ENCODE results near the gene PTRH1.

DNA sequence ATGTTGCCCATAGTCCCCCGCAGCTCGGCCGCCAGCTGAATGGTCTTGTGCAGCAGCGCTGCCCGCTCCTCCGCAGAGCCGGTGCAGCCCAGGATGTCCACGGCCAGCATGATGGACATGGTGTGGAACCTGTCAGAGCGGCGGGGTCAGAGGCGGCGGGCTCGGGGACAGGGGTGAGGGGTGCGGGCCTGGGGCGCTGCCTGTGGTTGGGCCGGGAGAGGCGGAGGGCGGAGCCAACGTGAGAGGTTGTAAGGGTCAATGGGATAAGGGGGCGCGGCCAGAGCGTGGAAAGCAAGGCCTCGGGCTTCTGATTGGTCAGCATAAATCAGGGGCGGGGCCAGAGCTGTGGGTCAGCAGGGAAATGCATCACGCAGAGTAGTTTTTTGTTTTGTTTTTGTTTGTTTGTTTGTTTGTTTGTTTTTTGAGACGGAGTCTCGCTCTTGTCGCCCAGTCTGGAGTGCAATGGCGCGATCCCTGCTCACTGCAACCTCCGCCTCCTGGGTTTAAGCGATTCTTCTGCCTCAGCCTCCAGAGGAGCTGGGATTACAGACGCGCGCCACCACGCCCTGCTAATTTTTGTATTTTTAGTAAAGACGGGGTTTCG, 26.5 kb upstream of the PTRH1 start:
- TF ChIP-seq, protein P1, sequence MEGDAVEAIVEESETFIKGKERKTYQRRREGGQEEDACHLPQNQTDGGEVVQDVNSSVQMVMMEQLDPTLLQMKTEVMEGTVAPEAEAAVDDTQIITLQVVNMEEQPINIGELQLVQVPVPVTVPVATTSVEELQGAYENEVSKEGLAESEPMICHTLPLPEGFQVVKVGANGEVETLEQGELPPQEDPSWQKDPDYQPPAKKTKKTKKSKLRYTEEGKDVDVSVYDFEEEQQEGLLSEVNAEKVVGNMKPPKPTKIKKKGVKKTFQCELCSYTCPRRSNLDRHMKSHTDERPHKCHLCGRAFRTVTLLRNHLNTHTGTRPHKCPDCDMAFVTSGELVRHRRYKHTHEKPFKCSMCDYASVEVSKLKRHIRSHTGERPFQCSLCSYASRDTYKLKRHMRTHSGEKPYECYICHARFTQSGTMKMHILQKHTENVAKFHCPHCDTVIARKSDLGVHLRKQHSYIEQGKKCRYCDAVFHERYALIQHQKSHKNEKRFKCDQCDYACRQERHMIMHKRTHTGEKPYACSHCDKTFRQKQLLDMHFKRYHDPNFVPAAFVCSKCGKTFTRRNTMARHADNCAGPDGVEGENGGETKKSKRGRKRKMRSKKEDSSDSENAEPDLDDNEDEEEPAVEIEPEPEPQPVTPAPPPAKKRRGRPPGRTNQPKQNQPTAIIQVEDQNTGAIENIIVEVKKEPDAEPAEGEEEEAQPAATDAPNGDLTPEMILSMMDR (IDR thresholded peaks at IDR 0.05): no peak
- no peak for TF ChIP-seq POLR2A (IDR thresholded peaks at IDR 0.05)
- no peak for TF ChIP-seq POLR2AphosphoS5 (IDR thresholded peaks at IDR 0.05)
- no peak for TF ChIP-seq EP300 (IDR thresholded peaks at IDR 0.05)

Measured in stomach (tissue), 4 donors.